ENCODE data around the gene ATXN10. TPM values are rescaled to one million over a fixed set of nuclear protein-coding genes. Genes with fewer than 3 reads are reported as not detected.
A peak's percentile ranks its signal among the peaks of the same experiment; 100 is the strongest.

ATXN10 gene
- total RNA-seq, 1 donor from 2014 or later = 53.2 TPM

GRCh38 chr22:45819305-45819704, 147.7 kb downstream of the ATXN10 start:
- no peak for DNase-seq (ENCODE audit: low read depth in 2 of 2)

- peak; percentile 74 to 77 for DNase-seq (ENCODE audit: low read depth in 2 of 2)
Observed at GRCh38 chr22:45823336-45823735, 151.7 kb downstream of the ATXN10 start.

- DNase-seq (ENCODE audit: low read depth in 2 of 2) = no peak
Observed at GRCh38 chr22:45826520-45826919, 154.9 kb downstream of the ATXN10 start.

GRCh38 chr22:45828841-45829240, 157.2 kb downstream of the ATXN10 start:
- no peak for DNase-seq (ENCODE audit: low read depth in 2 of 2)

GRCh38 chr22:45830531-45831245, 159.1 kb downstream of the ATXN10 start:
- peak in 1 of 2 donors; percentile 75 for DNase-seq (ENCODE audit: low read depth in 2 of 2)

- DNase-seq (ENCODE audit: low read depth in 2 of 2) = peak; percentile 46 to 59
Observed at GRCh38 chr22:45831394-45831793, 159.8 kb downstream of the ATXN10 start.

GRCh38 chr22:45832180-45832579, 160.5 kb downstream of the ATXN10 start:
- no peak for DNase-seq (ENCODE audit: low read depth in 2 of 2)

GRCh38 chr22:45832959-45833580, 161.4 kb downstream of the ATXN10 start:
- no peak for DNase-seq (ENCODE audit: low read depth in 2 of 2)

GRCh38 chr22:45833613-45834012, 162.0 kb downstream of the ATXN10 start:
- DNase-seq (ENCODE audit: low read depth in 2 of 2) = no peak

GRCh38 chr22:45834241-45834640, 162.6 kb downstream of the ATXN10 start:
- no peak for DNase-seq (ENCODE audit: low read depth in 2 of 2)

- no peak for DNase-seq (ENCODE audit: low read depth in 2 of 2)
Observed at GRCh38 chr22:45834795-45835194, 163.2 kb downstream of the ATXN10 start.

- no peak for DNase-seq (ENCODE audit: low read depth in 2 of 2)
Observed at GRCh38 chr22:45836418-45837169, 165.0 kb downstream of the ATXN10 start.

GRCh38 chr22:45837508-45837907, 165.9 kb downstream of the ATXN10 start:
- DNase-seq (ENCODE audit: low read depth in 2 of 2) = no peak

- no peak for DNase-seq (ENCODE audit: low read depth in 2 of 2)
Observed at GRCh38 chr22:45838305-45838887, 166.8 kb downstream of the ATXN10 start.

- no peak for DNase-seq (ENCODE audit: low read depth in 2 of 2)
Observed at GRCh38 chr22:45840483-45840882, 168.8 kb downstream of the ATXN10 start.

GRCh38 chr22:45842291-45842991, 170.8 kb downstream of the ATXN10 start:
- DNase-seq (ENCODE audit: low read depth in 2 of 2) = no peak

GRCh38 chr22:45843031-45843430, 171.4 kb downstream of the ATXN10 start:
- DNase-seq (ENCODE audit: low read depth in 2 of 2) = no peak

GRCh38 chr22:45843986-45844385, 172.4 kb downstream of the ATXN10 start:
- no peak for DNase-seq (ENCODE audit: low read depth in 2 of 2)

GRCh38 chr22:45845076-45845487, 173.4 kb downstream of the ATXN10 start:
- DNase-seq (ENCODE audit: low read depth in 2 of 2) = no peak

GRCh38 chr22:45846952-45847351, 175.3 kb downstream of the ATXN10 start:
- no peak for DNase-seq (ENCODE audit: low read depth in 2 of 2)

- DNase-seq (ENCODE audit: low read depth in 2 of 2) = no peak
Observed at GRCh38 chr22:45848904-45849303, 177.3 kb downstream of the ATXN10 start.
